ENCODE data around the gene ATP9A.
"Not testable (repeated sequence)": the region's sequence is repeated elsewhere in the genome, so short reads cannot be mapped to it uniquely, and the experiment has no call there.

ATP9A gene

GRCh38 chr20:51767867-51768758 is at the start of gene ATP9A:
TSS of gene ATP9A (minus strand) at chr20:51768390. CDS start at chr20:51768369, 21 bp downstream.
- H3K27ac ChIP-seq (ENCODE audit: low read length), result no peak within 1 kb of the TSS
- DNase-seq (ENCODE audit: low read depth, low spot score), result no peak
- no CpG with 5 or more reads among the region's 131 CpGs for WGBS (ENCODE audit: insufficient coverage, insufficient read length)
- no peaks in the 10 kb centered on the region for H3K27me3 ChIP-seq (ENCODE audit: control insufficient read depth, insufficient read depth, low read length)
- no peaks in the 10 kb centered on the region; the same call in 1 of the 2 replicates for H3K4me1 ChIP-seq (ENCODE audit: control insufficient read depth, insufficient read depth, low read length)
- no peaks in the 10 kb centered on the region for H3K36me3 ChIP-seq (ENCODE audit: control insufficient read depth, insufficient read depth, low read length)
- H3K9me3 ChIP-seq (ENCODE audit: control insufficient read depth, insufficient read depth, low read length), result no peaks in the 10 kb centered on the region
- peak within 1 kb of the TSS; percentile 40 for H3K4me3 ChIP-seq (ENCODE audit: low read length)

GRCh38 chr20:51816856-51817255 is 48.7 kb upstream of the ATP9A start:
- WGBS (ENCODE audit: insufficient coverage, insufficient read length), result no CpG with 5 or more reads among the region's 8 CpGs
- DNase-seq (ENCODE audit: low read depth, low spot score); H3K27ac ChIP-seq (ENCODE audit: low read length); H3K9me3 ChIP-seq (ENCODE audit: control insufficient read depth, insufficient read depth, low read length); H3K4me1 ChIP-seq (ENCODE audit: control insufficient read depth, insufficient read depth, low read length); H3K27me3 ChIP-seq (ENCODE audit: control insufficient read depth, insufficient read depth, low read length); H3K4me3 ChIP-seq (ENCODE audit: low read length); H3K36me3 ChIP-seq (ENCODE audit: control insufficient read depth, insufficient read depth, low read length): not testable (repeated sequence)

- Histone ChIP-seq H3K36me3 (ENCODE audit: control insufficient read depth, insufficient read depth, low read length) (no peaks in the 10 kb centered on the region), H3K9me3 (ENCODE audit: control insufficient read depth, insufficient read depth, low read length) (no peaks in the 10 kb centered on the region), H3K4me3 (ENCODE audit: low read length) (no peak overlapping the region), H3K27ac (ENCODE audit: low read length) (no peak overlapping the region), H3K27me3 (ENCODE audit: control insufficient read depth, insufficient read depth, low read length) (no peaks in the 10 kb centered on the region), H3K4me1 (ENCODE audit: control insufficient read depth, insufficient read depth, low read length) (0 out of 2 replicates have a peak, but pooled peaks cover 1% of the 10 kb centered on the region)
- WGBS (ENCODE audit: insufficient coverage, insufficient read length), result no CpG with 5 or more reads among the region's 5 CpGs
- no peak for DNase-seq (ENCODE audit: low read depth, low spot score)
These were observed 47.3 kb upstream of the ATP9A start for GRCh38 chr20:51815383-51816076.

- no peak overlapping the region for H3K27ac ChIP-seq (ENCODE audit: low read length)
- H3K9me3 ChIP-seq (ENCODE audit: control insufficient read depth, insufficient read depth, low read length), result no peaks in the 10 kb centered on the region
- H3K27me3 ChIP-seq (ENCODE audit: control insufficient read depth, insufficient read depth, low read length), result no peaks in the 10 kb centered on the region
- H3K4me1 ChIP-seq (ENCODE audit: control insufficient read depth, insufficient read depth, low read length), result 0 out of 2 replicates have a peak, but pooled peaks cover 1% of the 10 kb centered on the region
- no peak overlapping the region for H3K4me3 ChIP-seq (ENCODE audit: low read length)
- no peak for DNase-seq (ENCODE audit: low read depth, low spot score)
- H3K36me3 ChIP-seq (ENCODE audit: control insufficient read depth, insufficient read depth, low read length), result no peaks in the 10 kb centered on the region
- no CpG with 5 or more reads among the region's 4 CpGs for WGBS (ENCODE audit: insufficient coverage, insufficient read length)
These were observed 44.7 kb upstream of the ATP9A start for GRCh38 chr20:51812861-51813260.

- Histone ChIP-seq H3K4me1 (ENCODE audit: control insufficient read depth, insufficient read depth, low read length) (0 out of 2 replicates have a peak, but pooled peaks cover 1% of the 10 kb centered on the region), H3K9me3 (ENCODE audit: control insufficient read depth, insufficient read depth, low read length) (no peaks in the 10 kb centered on the region), H3K4me3 (ENCODE audit: low read length) (no peak overlapping the region), H3K27ac (ENCODE audit: low read length) (no peak overlapping the region), H3K36me3 (ENCODE audit: control insufficient read depth, insufficient read depth, low read length) (no peaks in the 10 kb centered on the region), H3K27me3 (ENCODE audit: control insufficient read depth, insufficient read depth, low read length) (no peaks in the 10 kb centered on the region)
- no peak for DNase-seq (ENCODE audit: low read depth, low spot score)
- WGBS (ENCODE audit: insufficient coverage, insufficient read length), result 100% methylated on average over 1 of the region's 8 CpGs
These were observed 43.4 kb upstream of the ATP9A start for GRCh38 chr20:51811514-51812128.

- WGBS (ENCODE audit: insufficient coverage, insufficient read length), result no CpG with 5 or more reads among the region's 3 CpGs
- Histone ChIP-seq H3K4me1 (ENCODE audit: control insufficient read depth, insufficient read depth, low read length) (0 out of 2 replicates have a peak, but pooled peaks cover 1% of the 10 kb centered on the region), H3K27me3 (ENCODE audit: control insufficient read depth, insufficient read depth, low read length) (no peaks in the 10 kb centered on the region)
These were observed 42.8 kb upstream of the ATP9A start for GRCh38 chr20:51811042-51811355.

GRCh38 chr20:51810155-51811041 is 42.2 kb upstream of the ATP9A start:
- WGBS (ENCODE audit: insufficient coverage, insufficient read length), result no CpG with 5 or more reads among the region's 13 CpGs
- DNase-seq (ENCODE audit: low read depth, low spot score), result no peak
- Histone ChIP-seq H3K27ac (ENCODE audit: low read length) (no peak overlapping the region), H3K27me3 (ENCODE audit: control insufficient read depth, insufficient read depth, low read length) (no peaks in the 10 kb centered on the region), H3K4me3 (ENCODE audit: low read length) (no peak overlapping the region), H3K9me3 (ENCODE audit: control insufficient read depth, insufficient read depth, low read length) (no peaks in the 10 kb centered on the region), H3K36me3 (ENCODE audit: control insufficient read depth, insufficient read depth, low read length) (no peaks in the 10 kb centered on the region), H3K4me1 (ENCODE audit: control insufficient read depth, insufficient read depth, low read length) (0 out of 2 replicates have a peak, but pooled peaks cover 1% of the 10 kb centered on the region)

More at GRCh38 chr20:51811042-51811355, 42.8 kb upstream of the ATP9A start:
- Histone ChIP-seq H3K36me3 (ENCODE audit: control insufficient read depth, insufficient read depth, low read length) (no peaks in the 10 kb centered on the region), H3K9me3 (ENCODE audit: control insufficient read depth, insufficient read depth, low read length) (no peaks in the 10 kb centered on the region), H3K4me3 (ENCODE audit: low read length) (no peak overlapping the region), H3K27ac (ENCODE audit: low read length) (no peak overlapping the region)
- no peak for DNase-seq (ENCODE audit: low read depth, low spot score)

- Histone ChIP-seq H3K4me3 (ENCODE audit: low read length) (no peak overlapping the region), H3K27ac (ENCODE audit: low read length) (no peak overlapping the region), H3K9me3 (ENCODE audit: control insufficient read depth, insufficient read depth, low read length) (no peaks in the 10 kb centered on the region), H3K4me1 (ENCODE audit: control insufficient read depth, insufficient read depth, low read length) (0 out of 2 replicates have a peak, but pooled peaks cover 1% of the 10 kb centered on the region), H3K36me3 (ENCODE audit: control insufficient read depth, insufficient read depth, low read length) (no peaks in the 10 kb centered on the region), H3K27me3 (ENCODE audit: control insufficient read depth, insufficient read depth, low read length) (no peaks in the 10 kb centered on the region)
- no peak for DNase-seq (ENCODE audit: low read depth, low spot score)
- WGBS (ENCODE audit: insufficient coverage, insufficient read length), result no CpG with 5 or more reads among the region's 5 CpGs
These were observed 39.6 kb upstream of the ATP9A start for GRCh38 chr20:51807720-51808250.

GRCh38 chr20:51804754-51805153 is 36.6 kb upstream of the ATP9A start:
- H3K4me3 ChIP-seq (ENCODE audit: low read length), result no peak overlapping the region
- no peaks in the 10 kb centered on the region for H3K9me3 ChIP-seq (ENCODE audit: control insufficient read depth, insufficient read depth, low read length)
- WGBS (ENCODE audit: insufficient coverage, insufficient read length), result no CpG with 5 or more reads among the region's 7 CpGs
- no peaks in the 10 kb centered on the region for H3K27me3 ChIP-seq (ENCODE audit: control insufficient read depth, insufficient read depth, low read length)
- no peak for DNase-seq (ENCODE audit: low read depth, low spot score)
- H3K36me3 ChIP-seq (ENCODE audit: control insufficient read depth, insufficient read depth, low read length), result no peaks in the 10 kb centered on the region
- no peak overlapping the region for H3K27ac ChIP-seq (ENCODE audit: low read length)
- no peaks in the 10 kb centered on the region for H3K4me1 ChIP-seq (ENCODE audit: control insufficient read depth, insufficient read depth, low read length)

Measured in iPS DF 6.9 (cell line).